ENCODE data around the gene DRAM1. TPM values are rescaled to one million over a fixed set of nuclear protein-coding genes. Genes with fewer than 3 reads are reported as not detected.

The DRAM1 gene
- total RNA-seq, 2 experiments from 2014 or later, result 1.4 to 2.5 TPM

- Mint-ChIP-seq H3K27ac (peak overlapping the region; percentile 26), H3K9me3 (no peaks in the 10 kb centered on the region), H3K4me1 (peaks cover 10% of the 10 kb centered on the region), H3K4me3 (no peak overlapping the region), H3K36me3 (ENCODE audit: low read depth) (no peaks in the 10 kb centered on the region), H3K27me3 (peaks cover 7% of the 10 kb centered on the region)
- DNase-seq, result no peak
- POLR2A ChIA-PET, result no interaction called here
- CTCF ChIA-PET, result interaction anchor here (0.6 to 1.3 kb wide), 3 partner anchors 10 to 217 kb away, joined by 3 to 4 read pairs (median 3); no protein-coding TSS in a partner anchor
These were observed 64.2 kb downstream of the DRAM1 start for GRCh38 chr12:101941306-101942249.

GRCh38 chr12:101942250-101942605 is 64.8 kb downstream of the DRAM1 start:
- no peak for DNase-seq
- no peak overlapping the region for H3K4me3 Mint-ChIP-seq
- ChIA-PET CTCF (interaction anchor here (0.6 to 1.4 kb wide), 4 partner anchors 122 to 245 kb away, joined by 3 to 4 read pairs (median 3); no protein-coding TSS in a partner anchor), POLR2A (no interaction called here)
- no peak overlapping the region for H3K27ac Mint-ChIP-seq
- H3K27me3 Mint-ChIP-seq, result peaks cover 7% of the 10 kb centered on the region
- no peaks in the 10 kb centered on the region for H3K36me3 Mint-ChIP-seq (ENCODE audit: low read depth)
- peaks cover 6% of the 10 kb centered on the region for H3K4me1 Mint-ChIP-seq
- no peaks in the 10 kb centered on the region for H3K9me3 Mint-ChIP-seq

- Mint-ChIP-seq H3K4me1 (peaks cover 2% of the 10 kb centered on the region), H3K9me3 (no peaks in the 10 kb centered on the region), H3K4me3 (no peak overlapping the region), H3K27ac (no peak overlapping the region), H3K36me3 (ENCODE audit: low read depth) (no peaks in the 10 kb centered on the region), H3K27me3 (peaks cover 3% of the 10 kb centered on the region)
- DNase-seq, result no peak
- POLR2A ChIA-PET, result no interaction called here
- CTCF ChIA-PET, result interaction anchor here (1.1 kb wide), 1 partner anchor 539 kb away, joined by 3 read pairs; no protein-coding TSS in a partner anchor
These were observed 68.2 kb downstream of the DRAM1 start for GRCh38 chr12:101945369-101946232.

GRCh38 chr12:101946233-101946611 is 68.8 kb downstream of the DRAM1 start:
- Mint-ChIP-seq H3K36me3 (ENCODE audit: low read depth) (no peaks in the 10 kb centered on the region), H3K4me3 (no peak overlapping the region), H3K27me3 (no peaks in the 10 kb centered on the region), H3K4me1 (peaks cover 2% of the 10 kb centered on the region), H3K27ac (no peak overlapping the region), H3K9me3 (no peaks in the 10 kb centered on the region)
- ChIA-PET CTCF (no interaction called here), POLR2A (no interaction called here)
- no peak for DNase-seq

GRCh38 chr12:101947316-101947715 is 69.9 kb downstream of the DRAM1 start:
- H3K36me3 Mint-ChIP-seq (ENCODE audit: low read depth), result no peaks in the 10 kb centered on the region
- H3K27me3 Mint-ChIP-seq, result no peaks in the 10 kb centered on the region
- no peak overlapping the region for H3K27ac Mint-ChIP-seq
- no peak for DNase-seq
- no peak overlapping the region for H3K4me3 Mint-ChIP-seq
- ChIA-PET POLR2A (no interaction called here), CTCF (interaction anchor here (1.1 to 1.4 kb wide), 2 partner anchors 17 to 67 kb away, joined by 3 to 5 read pairs; no protein-coding TSS in a partner anchor)
- H3K9me3 Mint-ChIP-seq, result no peaks in the 10 kb centered on the region
- no peaks in the 10 kb centered on the region for H3K4me1 Mint-ChIP-seq

GRCh38 chr12:101948365-101948764 is 71.0 kb downstream of the DRAM1 start:
- no peak for DNase-seq
- no peaks in the 10 kb centered on the region for H3K36me3 Mint-ChIP-seq (ENCODE audit: low read depth)
- no peaks in the 10 kb centered on the region for H3K9me3 Mint-ChIP-seq
- no peaks in the 10 kb centered on the region for H3K27me3 Mint-ChIP-seq
- CTCF ChIA-PET, result interaction anchor here (1.1 to 1.4 kb wide), 4 partner anchors 8 to 754 kb away, joined by 3 to 5 read pairs (median 3); no protein-coding TSS in a partner anchor
- H3K4me1 Mint-ChIP-seq, result no peaks in the 10 kb centered on the region
- no peak overlapping the region for H3K4me3 Mint-ChIP-seq
- H3K27ac Mint-ChIP-seq, result no peak overlapping the region
- POLR2A ChIA-PET, result no interaction called here

GRCh38 chr12:101951002-101951670 is 73.8 kb downstream of the DRAM1 start:
- DNase-seq, result no peak
- POLR2A ChIA-PET, result no interaction called here
- CTCF ChIA-PET, result interaction anchor here (0.6 to 1.6 kb wide), 3 partner anchors 10 to 106 kb away, joined by 3 to 4 read pairs (median 3); no protein-coding TSS in a partner anchor
- no peaks in the 10 kb centered on the region for H3K27me3 Mint-ChIP-seq
- no peak overlapping the region for H3K27ac Mint-ChIP-seq
- no peaks in the 10 kb centered on the region for H3K9me3 Mint-ChIP-seq
- H3K4me3 Mint-ChIP-seq, result no peak overlapping the region
- H3K4me1 Mint-ChIP-seq, result no peaks in the 10 kb centered on the region
- H3K36me3 Mint-ChIP-seq (ENCODE audit: low read depth), result no peaks in the 10 kb centered on the region

GRCh38 chr12:101954113-101954512 is 76.7 kb downstream of the DRAM1 start:
- Mint-ChIP-seq H3K9me3 (peaks cover 4% of the 10 kb centered on the region), H3K4me1 (no peaks in the 10 kb centered on the region), H3K27ac (no peak overlapping the region), H3K4me3 (no peak overlapping the region), H3K27me3 (no peaks in the 10 kb centered on the region), H3K36me3 (ENCODE audit: low read depth) (no peaks in the 10 kb centered on the region)
- ChIA-PET CTCF (interaction anchor here (0.6 to 1.9 kb wide), 2 partner anchors 10 to 410 kb away, joined by 4 read pairs; no protein-coding TSS in a partner anchor), POLR2A (interaction anchor here (0.6 kb wide), 1 partner anchor 26 kb away, joined by 3 read pairs; no protein-coding TSS in a partner anchor)
- DNase-seq, result no peak

GRCh38 chr12:101954676-101955075 is 77.3 kb downstream of the DRAM1 start:
- H3K4me1 Mint-ChIP-seq, result no peaks in the 10 kb centered on the region
- ChIA-PET POLR2A (no interaction called here), CTCF (interaction anchor here (1.9 kb wide), 1 partner anchor 10 kb away, joined by 4 read pairs; no protein-coding TSS in a partner anchor)
- no peak overlapping the region for H3K4me3 Mint-ChIP-seq
- no peaks in the 10 kb centered on the region for H3K36me3 Mint-ChIP-seq (ENCODE audit: low read depth)
- peaks cover 4% of the 10 kb centered on the region for H3K9me3 Mint-ChIP-seq
- DNase-seq, result no peak
- no peak overlapping the region for H3K27ac Mint-ChIP-seq
- no peaks in the 10 kb centered on the region for H3K27me3 Mint-ChIP-seq

- no peaks in the 10 kb centered on the region for H3K4me1 Mint-ChIP-seq
- H3K4me3 Mint-ChIP-seq, result no peak overlapping the region
- ChIA-PET POLR2A (no interaction called here), CTCF (no interaction called here)
- H3K27ac Mint-ChIP-seq, result no peak overlapping the region
- peaks cover 4% of the 10 kb centered on the region for H3K9me3 Mint-ChIP-seq
- H3K27me3 Mint-ChIP-seq, result peaks cover under 1% of the 10 kb centered on the region
- H3K36me3 Mint-ChIP-seq (ENCODE audit: low read depth), result no peaks in the 10 kb centered on the region
- no peak for DNase-seq
These were observed 80.0 kb downstream of the DRAM1 start for GRCh38 chr12:101957252-101957959.

- DNase-seq, result no peak
- ChIA-PET CTCF (no interaction called here), POLR2A (no interaction called here)
- peaks cover 2% of the 10 kb centered on the region for H3K27me3 Mint-ChIP-seq
- H3K4me3 Mint-ChIP-seq, result no peak overlapping the region
- no peaks in the 10 kb centered on the region for H3K4me1 Mint-ChIP-seq
- peaks cover 4% of the 10 kb centered on the region for H3K9me3 Mint-ChIP-seq
- H3K27ac Mint-ChIP-seq, result no peak overlapping the region
- H3K36me3 Mint-ChIP-seq (ENCODE audit: low read depth), result no peaks in the 10 kb centered on the region
These were observed 82.2 kb downstream of the DRAM1 start for GRCh38 chr12:101959607-101960006.

GRCh38 chr12:101962486-101962885 is 85.1 kb downstream of the DRAM1 start:
- Mint-ChIP-seq H3K27ac (no peak overlapping the region), H3K9me3 (peaks cover 4% of the 10 kb centered on the region), H3K27me3 (peaks cover 2% of the 10 kb centered on the region), H3K36me3 (ENCODE audit: low read depth) (no peaks in the 10 kb centered on the region), H3K4me1 (peaks cover 4% of the 10 kb centered on the region), H3K4me3 (no peak overlapping the region)
- ChIA-PET CTCF (interaction anchor here (1.3 kb wide), 1 partner anchor 90 kb away, joined by 3 read pairs; no protein-coding TSS in a partner anchor), POLR2A (no interaction called here)
- no peak for DNase-seq

Measured in activated CD4-positive, alpha-beta T cell treated with anti-CD3 and anti-CD28 coated beads, Interleukin-2, amount 10 ng/mL, durations not matched to agents 7 days and 5 days (primary cell).